Aorta (tissue), 5 donors: Measurements from ENCODE around the gene ADAM23. TPM values are rescaled to one million over a fixed set of nuclear protein-coding genes. Genes with fewer than 3 reads are reported as not detected.

Experiments used
- ATAC-seq: fragments of 200-7000 bp; cut with Tn5 transposase; one replicate; pipeline ENCODE4 v1.9.1; 2022; ENCODE audit warnings: moderate library complexity; ENCODE audit not compliant: low FRiP score
- DNase-seq, 2 donors: peaks; one replicate each; pipeline ENCODE4 v3.0.0-alpha.2; 2020
- H3K27ac ChIP-seq, 2 donors: one replicate each; pipeline ENCODE4 v1.5.1; 2013; ENCODE audit warnings: low read length in 2 of 2, mild to moderate bottlenecking in 2 of 2, moderate library complexity in 2 of 2, control low read depth in 1 of 2, inconsistent platforms in 1 of 2, low read depth in 1 of 2
- H3K27me3 ChIP-seq, 2 donors: one replicate each; pipeline ENCODE4 v1.6.1; 2013; ENCODE audit warnings: control low read depth in 1 of 2, low read length in 1 of 2, mild to moderate bottlenecking in 1 of 2, moderate library complexity in 1 of 2; ENCODE audit not compliant: insufficient read depth in 2 of 2, control insufficient read depth in 1 of 2
- H3K36me3 ChIP-seq, 2 donors: one replicate each; pipeline ENCODE4 v1.6.1; 2013; ENCODE audit warnings: control low read depth in 1 of 2, low read length in 1 of 2, mild to moderate bottlenecking in 1 of 2; ENCODE audit not compliant: insufficient read depth in 2 of 2, control insufficient read depth in 1 of 2
- H3K4me1 ChIP-seq, 2 donors: one replicate each; pipeline ENCODE4 v1.6.1; 2013; ENCODE audit warnings: low read length in 2 of 2, control low read depth in 1 of 2, mild to moderate bottlenecking in 1 of 2, moderate library complexity in 1 of 2; ENCODE audit not compliant: insufficient read depth in 2 of 2, control insufficient read depth in 1 of 2
- H3K4me3 ChIP-seq, 2 donors: one replicate each; pipeline ENCODE4 v1.5.1; 2013; ENCODE audit warnings: low read length in 2 of 2, control low read depth in 1 of 2, mild to moderate bottlenecking in 1 of 2
- H3K9me3 ChIP-seq: one replicate; pipeline ENCODE4 v1.6.1; 2013; ENCODE audit warnings: mild to moderate bottlenecking, low read length; ENCODE audit not compliant: control insufficient read depth
- WGBS, 2 donors: extraction: QIAGEN DNeasy Blood & Tissue Kit; methylation state at CpG; one replicate each; pipeline ENCODE4 v1.1.7; 2013; 5-methylcytosine and 5-hydroxymethylcytosine counted together
- intact Hi-C, 2 donors: fragments of 100-400 bp; cut with DNase I; formaldehyde crosslinking; loops; one replicate each; pipeline versions ENCODE4 v1.14.2 to v1.15.0; 2022
- polyA plus RNA-seq, 2 donors: library from polyadenylated mRNA; stranded (reverse); fragments of 200-250 nt; gene quantifications; one replicate each; pipeline ENCODE4 v1.2.3, GENCODE V29; 2013
- total RNA-seq, 2 donors: library from RNA; stranded (reverse); fragmentation: NEBNext Ultra II Directional; extraction: Animal tissue kit (Norgen Biotek cat#: 25700); gene quantifications; one replicate each; pipeline ENCODE4 v1.2.1, GENCODE V29; 2021
- donor health status: healthy with polysubstance abuse.
- donor health status: Bipolar disorder and iron deficiency.
- donor health status: DM: no; HTN: no; CAD: no.
- donor health status: DM: no; HTN: no; CAD: no.
- donor health status: DM: yes; HTN: yes; CAD: no.

Gene ADAM23
- total and polyA plus RNA-seq, 4 donors = 1.0 to 11.1 (median 2.8) TPM

DNA sequence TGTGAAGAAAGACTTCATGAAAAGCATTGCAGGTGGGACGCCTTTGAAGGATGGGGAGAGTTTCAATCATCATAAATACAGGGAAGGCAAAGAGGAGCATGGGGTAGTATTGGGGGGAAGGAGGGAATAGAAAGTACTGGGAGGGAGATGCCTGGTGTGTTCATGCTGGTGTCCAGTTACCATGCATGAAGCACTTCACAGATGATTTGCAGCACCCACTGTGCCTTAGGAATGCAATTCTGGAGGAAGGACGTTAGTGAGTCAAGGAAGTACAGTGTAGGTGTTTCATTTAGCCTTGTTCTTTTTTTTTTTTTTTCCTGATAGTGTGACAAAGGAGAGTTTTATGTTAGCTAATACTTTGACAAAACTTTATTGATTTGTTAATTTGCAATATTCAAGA, 36.8 kb downstream of the ADAM23 start:
- no peaks in the 10 kb centered on the region for H3K4me1 ChIP-seq
- H3K27me3 ChIP-seq = peaks cover 0 to 2% of the 10 kb centered on the region in 2 donors
- 33 to 44% methylated on average over 2 of the region's 2 CpGs for WGBS, 2 donors
- ATAC-seq (no peak), DNase-seq (no peak)
- H3K9me3 ChIP-seq = no peaks in the 10 kb centered on the region
- intact Hi-C loops = no loop called here
- H3K36me3 ChIP-seq = no peaks in the 10 kb centered on the region
- H3K4me3 ChIP-seq = no peak overlapping the region
- no peak overlapping the region for H3K27ac ChIP-seq

DNA sequence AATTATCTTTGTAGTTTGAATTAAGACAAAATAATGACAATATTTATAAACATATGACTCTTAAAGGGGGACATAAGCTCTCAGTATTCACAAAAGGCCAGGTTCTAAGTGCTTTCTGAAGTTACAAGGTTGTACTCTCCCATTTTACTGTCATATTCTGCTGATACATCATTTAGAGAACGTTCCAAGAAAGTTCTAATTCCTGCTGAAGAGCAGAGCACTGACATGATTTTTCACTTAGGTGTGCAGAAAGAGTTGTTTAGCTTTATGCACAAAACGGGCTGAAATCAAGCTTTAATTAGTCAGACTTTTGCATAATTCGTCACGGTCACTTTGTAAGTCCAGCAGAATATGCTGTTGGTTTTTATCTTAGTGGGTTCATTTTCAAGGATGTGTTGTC, 37.3 kb downstream of the ADAM23 start:
- no peak overlapping the region for H3K27ac ChIP-seq
- 86% methylated on average over 4 of the region's 4 CpGs for WGBS, 2 donors
- peaks cover 0 to 4% of the 10 kb centered on the region in 2 donors for H3K27me3 ChIP-seq
- intact Hi-C loops = no loop called here
- ATAC-seq (no peak), DNase-seq (no peak)
- H3K36me3 ChIP-seq = no peaks in the 10 kb centered on the region
- no peak overlapping the region for H3K4me3 ChIP-seq
- H3K4me1 ChIP-seq = no peaks in the 10 kb centered on the region
- H3K9me3 ChIP-seq = no peaks in the 10 kb centered on the region

DNA sequence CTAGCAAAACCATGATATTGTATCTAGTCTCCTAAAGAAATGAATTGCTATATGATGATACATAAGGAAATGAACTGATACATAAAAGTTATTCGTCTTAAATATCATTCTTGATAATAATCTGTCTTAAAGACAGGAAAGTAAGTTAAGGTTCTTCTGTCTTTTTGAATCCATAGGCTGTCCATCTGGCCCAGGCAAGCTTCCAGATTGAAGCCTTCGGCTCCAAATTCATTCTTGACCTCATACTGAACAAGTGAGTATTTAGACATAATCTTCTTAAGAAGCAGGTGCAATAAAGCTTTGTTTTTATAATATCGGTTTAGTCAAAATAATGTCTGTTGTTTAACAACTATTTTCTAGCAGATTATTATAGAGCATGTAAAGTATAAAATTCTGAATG, 37.7 kb downstream of the ADAM23 start:
- H3K36me3 ChIP-seq = no peaks in the 10 kb centered on the region
- no peaks in the 10 kb centered on the region for H3K9me3 ChIP-seq
- no peak overlapping the region for H3K27ac ChIP-seq
- ATAC-seq = no peak
- peaks cover 0 to 4% of the 10 kb centered on the region in 2 donors for H3K27me3 ChIP-seq
- 83 to 84% methylated on average over 3 of the region's 3 CpGs for WGBS, 2 donors
- no peak for DNase-seq
- no peak overlapping the region for H3K4me3 ChIP-seq
- intact Hi-C loops = no loop called here
- no peaks in the 10 kb centered on the region for H3K4me1 ChIP-seq

DNA sequence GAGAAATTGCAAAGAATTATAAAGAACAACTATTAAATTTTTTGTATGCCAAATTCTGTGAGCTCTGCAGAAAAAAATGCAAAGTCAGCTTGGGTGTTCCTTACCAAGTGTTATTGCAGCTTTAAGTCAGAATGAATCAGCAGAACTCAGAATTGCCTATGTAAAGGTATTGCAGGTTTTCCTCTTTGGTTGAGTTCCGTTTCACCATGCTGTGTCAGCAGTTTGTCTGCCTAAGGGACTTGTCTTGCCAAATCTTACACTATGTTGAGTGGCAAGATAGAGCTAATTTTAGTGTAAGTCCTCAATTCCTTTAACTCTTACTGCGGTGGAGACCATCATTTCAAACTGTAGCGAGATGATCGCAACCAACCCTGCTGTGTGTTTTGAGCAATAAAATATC, 38.8 kb downstream of the ADAM23 start:
- 78 to 79% methylated on average over 4 of the region's 4 CpGs for WGBS, 2 donors
- Histone ChIP-seq H3K4me1 (no peaks in the 10 kb centered on the region), H3K9me3 (no peaks in the 10 kb centered on the region), H3K27ac (no peak overlapping the region), H3K36me3 (no peaks in the 10 kb centered on the region), H3K4me3 (no peak overlapping the region), H3K27me3 (peaks cover 0 to 4% of the 10 kb centered on the region in 2 donors)
- intact Hi-C loops = no loop called here
- DNase-seq (no peak), ATAC-seq (no peak)

DNA sequence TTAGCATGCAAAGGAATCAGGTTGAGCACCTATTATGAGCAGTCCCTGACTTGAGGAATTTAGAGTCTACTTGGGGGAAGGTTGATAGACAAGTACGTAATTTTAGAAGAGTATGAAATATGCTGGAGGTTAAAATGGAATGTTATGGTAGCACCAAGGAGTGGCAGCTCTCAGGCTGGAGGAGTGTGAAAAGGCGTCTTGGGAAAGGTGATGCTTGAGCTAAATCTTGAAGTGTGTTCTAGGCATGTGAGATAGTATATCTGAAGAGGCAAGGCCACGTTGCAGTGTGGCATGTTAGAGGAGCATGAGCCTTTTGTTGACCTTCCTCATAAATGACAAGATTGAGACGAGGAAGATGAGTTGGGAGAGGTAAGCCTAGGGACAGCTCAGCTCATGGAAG, 39.3 kb downstream of the ADAM23 start:
- WGBS, 2 donors = 81 to 86% methylated on average over 4 of the region's 4 CpGs
- Histone ChIP-seq H3K36me3 (no peaks in the 10 kb centered on the region), H3K9me3 (no peaks in the 10 kb centered on the region), H3K27ac (no peak overlapping the region), H3K4me3 (no peak overlapping the region), H3K4me1 (no peaks in the 10 kb centered on the region), H3K27me3 (peaks cover 0 to 4% of the 10 kb centered on the region in 2 donors)
- DNase-seq (no peak), ATAC-seq (no peak)
- intact Hi-C loops = no loop called here

DNA sequence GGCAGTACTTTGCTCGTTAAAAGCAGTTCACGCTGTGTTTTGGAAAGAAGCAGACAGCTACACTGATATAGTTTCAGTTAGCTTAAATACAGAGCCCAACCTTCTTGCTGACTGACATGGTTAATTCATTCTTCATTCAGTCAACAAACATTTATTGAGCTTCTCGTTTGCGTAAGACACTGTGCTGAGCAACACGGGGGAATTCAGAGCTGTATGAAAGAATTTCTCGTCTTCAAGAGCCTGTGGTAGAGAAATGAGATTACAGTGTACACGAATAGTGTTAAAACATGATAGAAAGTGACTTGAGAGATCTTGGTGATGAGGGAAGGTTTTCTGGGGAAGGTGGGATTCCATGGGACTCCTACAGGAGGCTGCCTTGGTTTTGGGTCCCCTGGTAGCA, 44.7 kb downstream of the ADAM23 start:
- ATAC-seq = no peak
- no peaks in the 10 kb centered on the region for H3K9me3 ChIP-seq
- no peak for DNase-seq
- H3K4me1 ChIP-seq = no peaks in the 10 kb centered on the region
- H3K27ac ChIP-seq = no peak overlapping the region
- 80 to 82% methylated on average over 7 of the region's 7 CpGs for WGBS, 2 donors
- H3K4me3 ChIP-seq = no peak overlapping the region
- peaks cover 0 to 2% of the 10 kb centered on the region in 2 donors for H3K27me3 ChIP-seq
- intact Hi-C loops = no loop called here
- no peaks in the 10 kb centered on the region for H3K36me3 ChIP-seq

DNA sequence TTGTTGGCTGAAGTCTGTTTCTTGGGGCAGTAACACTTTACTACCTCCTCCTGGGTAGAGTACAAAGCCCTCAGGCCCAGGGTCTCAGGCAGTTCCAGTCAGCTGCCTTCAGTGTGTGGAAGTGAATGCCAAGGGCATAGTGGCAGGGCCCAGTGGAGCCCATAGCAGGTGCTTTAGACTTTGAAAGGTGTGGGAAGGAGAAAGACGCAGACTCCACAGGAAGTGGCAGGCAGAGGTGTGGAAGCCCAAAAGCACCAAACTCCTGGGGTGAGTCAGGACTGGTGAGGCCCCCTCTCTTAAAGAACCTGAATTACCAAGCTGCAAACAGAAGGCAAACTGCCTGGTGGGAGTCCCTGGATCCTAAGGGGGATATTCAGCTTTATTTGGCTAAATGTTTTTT, 45.3 kb downstream of the ADAM23 start:
- no peaks in the 10 kb centered on the region for H3K4me1 ChIP-seq
- no peak overlapping the region for H3K4me3 ChIP-seq
- peaks cover 0 to 2% of the 10 kb centered on the region in 2 donors for H3K27me3 ChIP-seq
- DNase-seq (no peak), ATAC-seq (no peak)
- WGBS, 2 donors = 87 to 95% methylated on average over 1 of the region's 1 CpG
- H3K9me3 ChIP-seq = no peaks in the 10 kb centered on the region
- intact Hi-C loops = no loop called here
- no peak overlapping the region for H3K27ac ChIP-seq
- no peaks in the 10 kb centered on the region for H3K36me3 ChIP-seq

DNA sequence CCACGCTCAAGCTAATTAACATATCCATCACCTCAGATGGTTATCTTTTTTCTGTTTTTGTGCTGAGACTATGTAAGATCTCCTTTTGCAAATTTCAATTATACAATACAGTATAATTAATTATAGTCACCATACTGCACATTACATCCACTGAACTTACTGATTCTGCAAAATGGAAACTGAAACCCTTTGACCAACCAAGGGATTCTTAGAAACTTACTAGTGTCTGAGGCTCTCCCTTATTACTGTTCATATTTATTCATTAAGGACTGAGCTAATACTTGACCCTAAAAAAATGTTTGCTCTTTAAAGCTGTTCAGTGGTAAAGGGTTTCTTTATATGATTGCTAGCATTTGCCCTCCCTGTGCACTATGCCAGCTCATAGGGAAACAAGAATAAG, 50.7 kb downstream of the ADAM23 start:
- 79 to 94% methylated on average over 1 of the region's 1 CpG for WGBS, 2 donors

DNA sequence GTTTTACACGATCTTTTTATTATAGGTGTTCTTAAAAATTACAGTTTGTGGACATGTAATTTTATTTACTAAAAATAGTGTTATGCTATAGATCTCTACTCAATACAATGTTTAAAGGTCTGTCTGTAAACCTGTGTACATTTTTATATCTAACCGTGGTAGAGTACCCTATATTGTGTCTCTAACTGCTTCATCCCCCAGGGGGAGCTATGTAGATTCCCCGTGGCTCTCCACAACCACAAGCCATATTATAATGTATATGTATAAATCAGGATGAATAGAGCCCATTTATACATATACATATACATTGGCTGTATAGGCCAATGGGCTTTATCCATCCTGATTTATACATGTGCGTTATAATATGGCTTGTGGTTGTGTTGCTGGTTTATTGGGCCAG, 59.4 kb downstream of the ADAM23 start:
- no peak overlapping the region for H3K4me3 ChIP-seq
- H3K27me3 ChIP-seq = no peaks in the 10 kb centered on the region
- ATAC-seq (no peak), DNase-seq (no peak)
- H3K27ac ChIP-seq = no peak overlapping the region
- H3K9me3 ChIP-seq = no peaks in the 10 kb centered on the region
- H3K36me3 ChIP-seq = no peaks in the 10 kb centered on the region
- intact Hi-C loops = no loop called here
- WGBS, 2 donors = 72 to 83% methylated on average over 4 of the region's 4 CpGs
- no peaks in the 10 kb centered on the region for H3K4me1 ChIP-seq

More for the DNA sequence above, 50.7 kb downstream of the ADAM23 start:
- no peak overlapping the region for H3K4me3 ChIP-seq
- ATAC-seq = no peak
- H3K4me1 ChIP-seq = no peaks in the 10 kb centered on the region
- no peaks in the 10 kb centered on the region for H3K36me3 ChIP-seq
- H3K27ac ChIP-seq = no peak overlapping the region
- DNase-seq = no peak
- H3K27me3 ChIP-seq = no peaks in the 10 kb centered on the region
- H3K9me3 ChIP-seq = no peaks in the 10 kb centered on the region
- intact Hi-C loops = no loop called here
